GM19238 (cell line): ENCODE measurements around the gene PTCD2.

Source experiments
- DNase-seq: peaks from one replicate; pipeline ENCODE4 v3.0.0; 2011; ENCODE audit warnings: low spot score; ENCODE audit not compliant: insufficient read length

The PTCD2 gene

GRCh38 chr5:72346398-72346797, 26.2 kb downstream of the PTCD2 start:
- DNase-seq, result no peak

- no peak for DNase-seq
These were observed 27.7 kb downstream of the PTCD2 start for GRCh38 chr5:72347801-72348308.

GRCh38 chr5:72351376-72351775, 31.2 kb downstream of the PTCD2 start:
- no peak for DNase-seq

DNA sequence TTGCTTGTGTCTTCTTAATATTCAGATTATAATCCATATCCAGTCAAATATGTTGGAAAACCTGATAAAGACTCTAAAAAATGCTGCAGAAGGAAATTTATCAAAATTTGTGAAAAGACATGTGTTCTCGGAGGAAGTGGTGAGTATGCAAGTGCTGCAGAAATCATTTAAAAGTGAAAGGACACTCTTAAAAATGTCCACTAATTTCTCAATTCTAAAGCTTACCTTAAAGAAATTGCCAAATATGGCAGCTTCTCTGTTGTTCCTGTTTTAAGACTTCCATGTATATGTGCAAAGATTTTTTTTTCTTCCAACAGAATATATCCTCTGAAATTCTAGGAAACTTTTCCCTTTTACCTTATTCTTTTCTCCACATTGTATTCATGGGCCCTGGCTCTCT, 32.4 kb downstream of the PTCD2 start:
- DNase-seq, result no peak

DNA sequence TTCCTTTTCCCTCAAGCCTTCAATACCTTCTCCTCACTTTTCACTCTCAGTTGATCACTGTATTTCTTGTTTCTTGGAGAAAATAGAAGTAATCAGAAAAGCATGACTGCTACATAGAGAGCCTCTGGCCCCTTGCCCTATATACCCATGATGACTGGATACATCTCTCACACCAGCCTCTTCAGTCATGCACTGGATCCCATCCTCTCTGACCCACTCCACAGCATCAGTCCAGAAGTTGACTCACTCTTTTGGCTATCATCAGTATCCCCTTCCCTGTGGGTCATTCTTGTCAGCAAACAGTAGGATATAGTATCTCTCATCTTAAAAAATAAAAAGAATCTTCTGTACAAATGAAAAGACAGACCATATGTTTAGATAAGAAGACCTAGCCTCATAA, 32.9 kb downstream of the PTCD2 start:
- no peak for DNase-seq

DNA sequence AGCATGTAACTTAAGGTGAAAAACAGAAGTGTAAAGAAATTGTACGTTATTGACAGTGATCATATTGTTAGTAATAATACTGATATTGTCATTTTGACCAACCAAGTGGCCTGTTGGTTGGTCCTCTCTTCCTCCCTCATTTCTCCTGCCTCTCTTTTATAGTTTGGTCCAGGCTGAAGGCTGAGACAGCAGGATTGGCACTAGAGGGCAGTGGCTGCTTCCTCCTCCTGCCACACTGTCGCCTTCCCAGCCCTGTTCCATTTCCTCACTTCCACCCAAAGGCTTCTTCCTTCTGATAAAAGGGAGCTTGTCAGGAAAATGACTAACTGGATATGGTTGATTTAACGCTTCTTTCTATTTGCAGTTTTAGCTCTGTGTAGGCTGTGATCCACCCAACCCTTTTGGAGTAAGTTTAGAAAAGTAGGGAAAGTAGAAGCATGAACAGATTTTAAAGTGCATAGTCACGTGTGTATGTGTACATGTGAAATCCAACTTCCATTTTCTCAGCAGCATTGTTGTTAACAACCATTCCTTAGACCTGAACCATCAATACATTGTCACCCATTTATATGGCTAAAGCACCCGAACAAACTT, 35.6 kb downstream of the PTCD2 start:
- DNase-seq, result no peak

DNA sequence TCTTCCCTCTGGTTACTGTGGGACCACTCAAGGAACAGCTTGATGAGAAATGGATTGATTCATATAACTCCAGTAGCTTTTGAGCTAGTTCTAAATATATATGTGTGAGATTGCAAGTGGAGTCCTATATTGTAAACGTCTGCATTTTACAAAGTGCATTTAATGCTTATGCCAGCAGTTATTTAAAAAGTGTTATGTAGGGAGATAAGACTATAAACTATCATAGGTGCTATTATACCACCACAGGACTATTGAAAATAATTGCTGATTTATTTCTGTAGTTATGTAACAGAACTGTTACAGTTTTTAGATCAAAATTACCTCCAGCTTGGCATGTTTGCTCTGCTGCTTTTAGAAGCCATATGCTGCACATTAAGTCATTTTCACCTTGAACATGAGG, 36.2 kb downstream of the PTCD2 start:
- no peak for DNase-seq

DNA sequence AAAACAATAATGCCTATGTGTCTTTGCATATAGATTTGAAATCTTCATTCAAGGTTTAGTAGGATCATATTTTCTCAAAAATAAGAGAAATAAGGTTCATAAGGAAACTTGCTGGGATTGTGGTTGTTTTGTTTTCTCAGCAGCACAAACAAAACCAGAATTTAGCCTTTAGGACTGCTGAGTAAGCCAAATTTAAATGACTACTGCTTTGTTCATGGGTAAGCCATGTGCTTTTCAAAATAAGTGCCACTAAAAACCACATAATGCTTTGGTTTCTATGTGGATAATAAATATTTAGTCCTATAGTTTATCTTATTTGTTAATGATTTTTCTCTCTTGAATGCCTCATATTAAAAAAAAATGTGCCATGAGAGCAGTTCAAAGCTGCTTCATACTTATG, 38.8 kb downstream of the PTCD2 start:
- no peak for DNase-seq

DNA sequence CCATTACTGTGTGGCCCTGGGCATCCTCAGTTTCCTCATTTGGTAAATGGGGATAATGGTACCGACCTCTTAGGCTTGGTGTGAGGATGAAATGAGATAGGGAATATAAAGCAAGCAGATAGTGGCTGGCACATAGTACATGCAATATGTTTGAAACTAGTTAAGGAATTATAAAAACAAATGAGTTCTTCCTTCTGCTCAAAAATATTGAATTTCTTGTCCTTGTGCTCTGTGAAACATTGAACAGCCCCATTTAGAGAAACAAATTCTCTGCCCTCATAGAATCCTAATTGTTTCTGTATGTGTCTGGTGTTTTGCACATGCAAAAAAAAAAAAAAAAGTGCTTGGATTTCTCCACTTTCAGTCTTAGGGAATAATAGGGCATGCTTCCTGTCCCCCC, 39.7 kb downstream of the PTCD2 start:
- no peak for DNase-seq

- no peak for DNase-seq
These were observed 43.1 kb downstream of the PTCD2 start for GRCh38 chr5:72363166-72363802.

GRCh38 chr5:72364171-72364570, 44.0 kb downstream of the PTCD2 start:
- DNase-seq, result no peak

GRCh38 chr5:72364951-72365350, 44.8 kb downstream of the PTCD2 start:
- no peak for DNase-seq

- DNase-seq, result peak; percentile 23
These were observed 46.3 kb downstream of the PTCD2 start for GRCh38 chr5:72366324-72366976.

GRCh38 chr5:72368271-72368670, 48.1 kb downstream of the PTCD2 start:
- DNase-seq, result no peak

- DNase-seq, result no peak
These were observed 49.1 kb downstream of the PTCD2 start for GRCh38 chr5:72369301-72369700.

GRCh38 chr5:72369711-72370110, 49.5 kb downstream of the PTCD2 start:
- no peak for DNase-seq

GRCh38 chr5:72372331-72372730, 52.2 kb downstream of the PTCD2 start:
- DNase-seq, result no peak

DNA sequence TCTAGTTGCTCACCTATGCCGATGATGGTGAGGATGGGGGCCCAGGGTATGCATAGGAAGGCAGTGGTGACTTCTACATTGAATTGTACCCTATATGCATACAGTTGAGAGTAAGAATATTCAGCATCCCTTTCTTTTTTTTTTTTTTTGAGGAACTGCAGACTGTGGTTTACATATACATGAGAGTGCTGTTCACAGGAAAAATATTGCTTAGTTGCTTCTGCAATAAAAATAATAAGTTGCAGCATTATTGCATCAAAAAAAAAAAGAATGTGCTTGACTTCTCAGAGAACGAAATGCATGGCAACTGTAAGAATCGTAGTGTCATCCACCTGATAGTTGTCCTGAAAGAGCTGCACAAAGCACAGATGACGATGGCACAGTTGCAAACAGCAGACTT, 52.8 kb downstream of the PTCD2 start:
- DNase-seq, result no peak

GRCh38 chr5:72374844-72375243, 54.7 kb downstream of the PTCD2 start:
- DNase-seq, result no peak

DNA sequence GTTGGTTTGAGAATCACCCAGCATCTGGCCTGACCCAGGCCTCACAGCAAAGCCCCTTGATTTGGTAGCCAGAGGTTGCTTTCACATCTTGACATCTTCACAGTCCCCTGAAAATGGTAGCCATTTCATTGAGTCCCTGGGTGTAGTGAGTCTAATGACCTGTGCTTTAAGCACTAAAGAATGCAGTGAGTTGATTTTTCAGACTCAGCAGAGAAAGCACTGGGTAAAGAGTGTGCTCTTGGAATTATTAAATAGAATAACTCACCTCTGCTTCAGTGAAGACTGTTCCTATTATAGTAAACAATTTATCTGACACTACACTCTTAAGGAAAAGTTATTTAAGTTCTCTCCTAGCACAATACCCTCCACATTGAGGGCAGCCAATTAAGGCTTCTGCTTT, 56.2 kb downstream of the PTCD2 start:
- no peak for DNase-seq

DNA sequence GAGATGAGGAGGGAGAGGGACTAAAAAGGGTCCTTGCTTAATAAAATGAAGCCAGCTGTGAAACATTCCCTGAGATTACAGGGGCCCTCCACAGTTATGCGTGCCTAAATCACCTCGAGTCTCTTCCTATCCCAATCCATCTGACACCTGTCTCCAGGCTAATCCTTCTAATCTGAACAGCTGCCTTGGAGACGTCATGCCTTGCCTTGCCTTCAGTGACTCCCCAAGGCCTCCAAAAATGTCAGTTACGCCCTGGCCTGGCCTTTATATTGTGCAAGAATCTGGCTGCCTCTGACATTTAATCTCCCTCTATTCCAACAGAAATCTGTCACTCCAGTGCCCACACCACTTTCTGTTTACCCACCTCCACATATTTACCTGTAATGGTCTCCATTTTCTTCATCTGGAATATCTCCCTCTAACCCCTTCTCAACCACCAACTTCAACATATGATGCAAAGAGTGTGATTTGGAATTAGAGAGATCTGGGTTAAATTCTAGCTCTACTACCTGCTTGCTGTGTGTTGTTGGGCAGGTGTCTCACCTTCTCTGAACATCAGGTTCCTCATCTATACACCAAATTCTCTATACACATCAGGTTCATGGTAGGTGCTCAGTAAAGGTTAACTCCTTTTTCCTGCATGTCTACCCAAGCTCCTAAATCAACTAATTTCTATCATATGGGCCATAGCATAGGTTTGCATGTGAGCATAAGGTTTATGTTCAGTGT, 57.9 kb downstream of the PTCD2 start:
- no peak for DNase-seq

- no peak for DNase-seq
These were observed 58.6 kb downstream of the PTCD2 start for GRCh38 chr5:72378639-72379289.
